Putamen (tissue), 1 donor: ENCODE measurements around the gene SKAP1.
"Not testable (repeated sequence)": the region's sequence is repeated elsewhere in the genome, so short reads cannot be mapped to it uniquely, and the experiment has no call there.

Source experiments
- DNase-seq: peaks from one replicate; pipeline ENCODE4 v3.0.0-alpha.2; 2016; ENCODE audit warnings: low spot score

SKAP1 gene

DNA sequence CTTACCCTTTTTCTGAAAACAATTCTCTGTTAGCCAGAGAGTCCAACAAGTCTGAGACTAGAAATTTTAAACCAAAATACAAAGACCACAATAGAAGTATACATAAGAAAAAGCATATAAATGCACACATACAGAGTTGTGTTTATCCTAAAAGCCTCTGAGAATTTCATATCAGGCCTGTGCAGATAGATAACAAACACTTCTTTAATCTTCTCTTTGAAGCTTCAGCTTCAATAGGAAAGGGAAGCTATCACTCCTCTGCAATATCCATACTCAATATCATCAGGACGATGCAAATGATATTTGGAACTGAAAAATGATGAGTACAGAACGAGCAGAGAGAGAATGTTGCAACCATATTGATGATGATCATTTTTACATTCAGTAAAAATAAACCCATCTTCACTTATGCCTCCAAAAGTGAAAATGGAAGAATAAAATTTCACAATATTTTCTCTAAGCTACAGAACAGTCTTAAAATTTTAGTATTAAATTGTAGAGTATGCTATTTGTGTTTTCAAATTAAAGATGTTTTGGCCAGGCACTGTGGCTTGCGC lies 61.6 kb downstream of the SKAP1 start:
- no peak for DNase-seq

DNA sequence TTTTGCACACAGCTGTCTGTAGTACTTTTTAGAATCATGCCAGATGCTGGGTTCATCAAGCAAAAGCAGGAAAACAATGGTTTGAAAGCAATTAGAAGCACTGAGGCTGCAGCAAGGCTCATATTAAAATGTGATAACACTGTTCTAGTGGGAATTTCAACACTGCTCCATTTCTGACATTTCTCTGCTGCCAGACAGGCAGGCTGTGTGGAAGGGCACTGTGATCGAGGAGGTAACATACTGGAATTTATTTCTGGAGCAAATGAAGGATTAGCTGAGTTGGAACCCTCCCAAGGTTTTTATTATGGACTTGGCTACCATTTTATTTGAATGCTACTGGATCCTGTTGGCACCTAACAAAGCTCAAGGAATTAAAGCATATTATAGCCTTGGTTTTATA lies 66.9 kb downstream of the SKAP1 start:
- DNase-seq, result no peak

DNA sequence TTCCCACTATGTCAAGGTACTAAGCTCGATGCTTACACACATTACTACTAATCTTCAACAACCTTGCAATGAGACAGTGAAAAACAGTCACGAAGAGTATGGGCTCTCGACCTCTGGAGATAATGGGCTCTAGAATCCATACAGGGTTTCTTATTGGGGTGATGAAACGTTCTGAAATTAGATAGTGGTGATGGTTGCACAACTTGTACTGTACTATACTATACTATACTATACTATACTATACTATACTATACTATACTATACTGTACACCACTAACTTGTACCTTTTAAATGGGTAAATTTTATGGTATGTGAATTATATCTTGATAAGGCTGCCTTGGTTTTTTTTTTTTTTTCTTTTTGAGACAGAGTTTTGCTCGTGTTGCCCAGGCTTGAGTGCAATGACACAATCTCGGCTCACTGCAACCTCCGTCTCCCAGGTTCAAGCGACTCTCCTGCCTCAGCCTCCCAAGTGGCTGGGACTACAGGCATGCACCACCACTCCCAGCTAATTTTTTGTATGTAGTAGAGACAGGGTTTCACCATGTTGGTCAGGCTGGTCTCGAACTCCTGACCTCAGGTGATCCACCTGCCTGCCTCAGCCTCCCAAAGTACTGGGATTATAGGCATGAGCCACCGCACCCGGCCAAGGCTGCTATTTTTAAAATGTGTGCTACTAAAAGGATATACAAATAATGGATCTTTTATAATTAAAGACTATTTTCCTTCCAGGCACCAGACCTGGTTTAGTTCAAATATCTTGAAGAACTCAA lies 69.0 kb downstream of the SKAP1 start:
- DNase-seq, result not testable (repeated sequence)

DNA sequence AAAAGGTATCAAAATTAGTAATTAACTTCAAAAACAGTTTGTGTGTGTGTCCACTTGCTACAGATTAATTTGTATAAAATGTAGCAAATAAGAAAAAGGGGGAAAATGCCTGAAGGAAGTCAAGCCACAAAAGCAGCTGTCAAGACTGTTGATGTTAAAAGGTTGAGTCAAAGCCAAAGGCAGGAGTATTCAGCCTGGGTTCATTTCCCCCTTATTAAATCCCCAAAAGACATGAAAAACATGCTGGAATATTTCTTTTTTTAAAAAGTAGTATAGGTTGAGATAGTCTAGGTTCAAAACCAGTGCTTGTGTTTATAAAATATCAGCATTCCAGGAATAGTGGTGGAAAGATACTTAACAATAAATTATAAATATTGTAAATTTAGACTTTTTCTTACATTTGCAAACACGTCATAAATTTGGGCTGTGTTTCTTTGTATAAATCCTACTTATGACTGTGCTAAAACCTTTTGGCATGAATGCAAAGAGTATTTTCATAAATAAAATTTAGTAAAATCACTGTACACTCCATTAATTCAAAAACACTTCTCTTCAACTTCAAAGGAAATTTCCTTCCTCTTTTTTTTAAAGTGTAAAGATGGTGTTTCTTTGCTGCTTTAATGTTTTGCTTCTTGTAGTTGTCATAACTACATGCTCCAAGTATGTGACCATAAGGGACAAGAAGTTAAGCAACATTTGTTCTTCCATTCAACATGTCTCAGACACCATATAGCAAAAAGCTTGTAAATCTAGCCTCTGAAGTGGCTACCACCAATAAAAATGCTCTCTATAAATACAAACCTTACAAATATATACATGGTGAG lies 72.0 kb downstream of the SKAP1 start:
- no peak for DNase-seq

DNA sequence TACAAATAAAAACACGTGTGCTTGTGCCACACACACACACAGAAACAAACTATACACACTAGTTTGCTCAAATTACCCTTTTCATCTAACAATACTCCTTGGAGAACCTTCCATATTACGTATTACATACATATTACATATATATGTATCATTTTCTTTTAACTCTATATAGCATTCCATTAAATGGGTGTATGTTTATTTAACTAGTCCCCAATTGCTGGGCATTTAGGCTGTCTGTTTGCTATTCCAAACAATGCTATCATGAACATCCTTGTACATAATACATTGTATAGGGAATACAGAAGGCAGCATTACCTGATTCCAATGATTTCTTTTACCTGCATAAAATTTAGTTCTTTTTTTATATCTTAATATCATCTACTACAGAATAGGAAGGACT lies 73.1 kb downstream of the SKAP1 start:
- DNase-seq, result no peak

DNA sequence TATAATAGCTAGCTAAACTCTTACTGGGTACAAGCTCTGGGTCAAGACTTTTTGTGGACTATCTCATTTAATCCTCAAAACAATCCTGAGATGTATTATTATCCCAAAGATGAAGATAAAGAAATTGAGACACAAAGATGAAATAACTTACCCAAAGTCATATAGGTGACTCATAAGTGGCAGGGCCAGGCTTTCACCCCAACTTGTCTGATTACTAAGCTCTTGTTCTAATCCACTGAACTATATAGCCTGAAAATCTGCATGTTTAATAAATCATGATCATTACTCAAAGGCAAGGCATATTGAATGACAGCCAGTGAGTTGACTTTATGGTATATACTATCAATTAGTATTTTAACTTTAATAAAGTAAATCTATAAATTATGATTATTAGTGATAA lies 77.4 kb downstream of the SKAP1 start:
- DNase-seq, result no peak

DNA sequence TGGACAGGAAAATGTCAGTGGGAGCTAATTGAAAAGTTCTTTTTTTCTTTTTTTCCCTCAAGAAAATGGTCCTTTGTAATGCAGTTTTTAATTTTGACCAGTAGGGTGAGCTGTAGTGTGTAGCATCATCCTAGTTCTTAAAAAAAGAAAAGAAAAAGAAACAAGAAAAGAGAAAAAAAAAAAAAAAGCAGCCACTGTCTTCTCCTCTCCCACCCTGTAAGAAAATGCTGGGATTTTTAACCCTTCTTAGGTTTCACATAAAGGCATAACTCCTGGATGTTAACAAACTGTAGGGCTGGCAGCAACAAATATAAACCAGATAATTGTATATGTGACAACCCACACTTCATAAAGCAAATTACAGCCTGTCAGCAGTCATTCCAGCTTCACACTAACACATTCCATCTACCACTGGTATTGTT lies 78.1 kb downstream of the SKAP1 start:
- DNase-seq, result no peak

DNA sequence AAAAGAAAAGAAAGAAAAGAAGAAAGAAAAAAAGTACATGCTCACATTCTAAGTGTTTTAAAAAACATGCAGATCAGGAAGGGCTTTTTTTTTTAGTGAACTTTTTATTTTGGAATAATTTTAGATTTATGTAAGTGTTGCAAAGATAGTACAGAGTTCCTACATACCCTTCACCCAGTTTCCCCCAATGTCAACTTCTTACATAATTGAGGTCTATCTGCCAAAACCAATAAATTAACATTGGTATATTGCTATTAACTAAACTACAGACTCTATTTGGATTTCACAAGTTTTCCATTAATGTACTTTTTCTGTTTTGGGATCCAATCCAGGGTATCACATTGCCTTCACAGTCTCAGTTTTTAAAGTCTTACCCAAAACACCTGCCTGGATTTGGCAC lies 81.7 kb downstream of the SKAP1 start:
- no peak for DNase-seq

DNA sequence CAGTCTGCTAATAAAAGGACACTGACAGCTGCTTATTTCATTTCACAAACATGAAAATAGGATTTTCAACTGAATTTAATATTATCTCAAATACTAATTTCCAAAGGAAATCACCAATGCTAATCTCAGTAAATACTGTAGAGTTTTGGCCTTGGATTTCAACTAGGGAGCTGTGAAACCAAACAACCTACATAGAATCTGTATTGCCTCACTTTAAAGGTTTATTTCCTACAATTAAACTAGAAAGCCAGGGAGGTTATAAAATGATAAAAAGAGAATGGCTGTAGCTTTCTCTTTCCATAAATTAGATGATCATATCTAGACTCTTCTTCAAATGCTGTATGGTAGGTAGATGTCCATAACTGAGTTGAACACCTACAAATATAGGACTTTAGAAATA lies 82.8 kb downstream of the SKAP1 start:
- DNase-seq, result no peak

DNA sequence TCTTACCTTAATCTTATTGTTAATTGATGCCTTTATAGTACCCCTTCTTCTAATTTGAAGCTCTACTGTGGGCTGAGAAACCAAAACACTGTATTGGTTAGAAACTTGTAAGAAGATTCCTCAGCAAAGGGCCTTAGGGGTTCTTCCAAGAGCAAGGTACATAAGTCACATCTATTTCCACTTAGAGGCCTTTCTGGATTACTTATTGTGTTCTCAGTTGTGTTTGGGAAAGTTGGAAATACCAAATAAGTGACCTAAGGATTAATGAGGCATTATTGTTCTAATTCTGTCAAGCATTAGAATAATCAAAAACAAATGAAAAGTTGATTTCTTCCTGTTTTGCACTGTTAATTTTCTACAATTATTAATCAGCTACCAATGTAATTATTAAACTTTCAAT lies 85.8 kb downstream of the SKAP1 start:
- DNase-seq, result no peak

DNA sequence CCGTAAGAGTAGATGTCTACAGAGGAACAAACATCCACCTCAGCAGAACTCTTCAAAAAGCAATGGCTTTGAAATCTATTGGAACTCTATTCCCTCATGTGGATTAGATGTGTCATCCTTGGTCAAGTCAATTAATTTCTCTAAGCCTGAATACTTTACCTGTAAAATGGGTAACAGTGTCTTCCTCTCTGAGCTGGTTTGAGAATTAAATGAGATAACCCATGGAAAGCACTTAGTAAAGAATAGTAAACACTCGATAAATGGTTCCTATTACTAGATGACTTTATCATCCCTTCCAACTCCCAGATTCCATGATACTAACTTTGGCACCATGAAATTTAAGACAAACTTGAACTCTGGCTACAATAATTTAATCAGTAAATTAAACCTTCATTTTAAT lies 89.1 kb downstream of the SKAP1 start:
- DNase-seq, result no peak

DNA sequence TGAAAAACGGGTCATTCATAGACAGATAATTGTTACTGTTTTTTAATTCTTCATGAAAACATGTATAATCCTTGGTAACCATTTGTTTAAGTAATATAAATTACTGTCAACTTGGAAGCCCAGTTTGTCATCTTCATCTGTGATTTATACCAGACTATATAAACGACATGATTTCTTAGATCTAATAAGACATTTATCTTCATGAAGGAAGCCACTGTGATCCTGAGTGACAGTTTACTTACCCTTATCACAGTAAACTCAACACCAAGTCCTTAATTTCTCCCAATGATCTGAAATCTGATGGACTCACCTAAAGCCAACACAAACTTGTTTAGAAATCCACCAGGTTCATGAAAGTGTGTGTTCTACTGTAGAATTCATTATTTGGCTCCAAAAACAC lies 91.3 kb downstream of the SKAP1 start:
- DNase-seq, result no peak

DNA sequence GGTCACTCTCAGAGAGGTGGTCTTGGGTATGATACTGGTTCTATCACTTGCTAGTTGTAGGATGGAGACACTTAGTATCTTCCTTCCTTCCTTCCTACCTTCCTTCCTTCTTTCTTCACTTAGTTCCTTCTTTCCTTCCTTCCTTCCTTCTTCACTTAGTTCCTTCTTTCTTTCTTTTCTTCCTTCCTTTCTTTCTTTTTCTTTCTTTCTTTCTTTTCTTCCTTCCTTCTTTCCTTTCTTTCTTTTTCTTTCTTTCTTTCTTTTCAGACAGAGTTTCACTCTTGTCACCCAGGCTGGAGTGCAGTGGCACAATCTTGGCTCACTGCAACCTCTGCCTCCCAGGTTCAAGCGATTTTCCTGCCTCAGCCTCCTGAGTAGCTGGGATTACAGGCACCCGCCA lies 92.1 kb downstream of the SKAP1 start:
- not testable (repeated sequence) for DNase-seq

DNA sequence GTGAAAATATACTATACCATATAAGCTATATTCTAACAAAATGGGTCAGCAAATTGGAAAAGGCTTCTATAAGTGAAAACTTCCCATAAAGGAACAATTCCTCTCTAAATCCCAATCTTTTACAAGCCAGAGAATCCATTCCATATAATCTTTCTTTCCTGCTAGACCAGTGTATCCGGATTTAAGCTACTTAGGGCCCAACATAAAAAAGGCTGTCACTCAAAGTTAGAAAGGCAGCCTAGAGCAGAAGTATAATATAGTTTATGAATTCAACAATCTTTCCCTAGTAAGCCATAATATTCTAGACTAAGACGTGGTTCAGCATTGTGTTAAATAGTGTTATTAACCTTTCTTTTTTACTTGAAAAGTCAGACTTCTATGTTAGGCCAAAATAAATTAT lies 93.0 kb downstream of the SKAP1 start:
- DNase-seq, result no peak

DNA sequence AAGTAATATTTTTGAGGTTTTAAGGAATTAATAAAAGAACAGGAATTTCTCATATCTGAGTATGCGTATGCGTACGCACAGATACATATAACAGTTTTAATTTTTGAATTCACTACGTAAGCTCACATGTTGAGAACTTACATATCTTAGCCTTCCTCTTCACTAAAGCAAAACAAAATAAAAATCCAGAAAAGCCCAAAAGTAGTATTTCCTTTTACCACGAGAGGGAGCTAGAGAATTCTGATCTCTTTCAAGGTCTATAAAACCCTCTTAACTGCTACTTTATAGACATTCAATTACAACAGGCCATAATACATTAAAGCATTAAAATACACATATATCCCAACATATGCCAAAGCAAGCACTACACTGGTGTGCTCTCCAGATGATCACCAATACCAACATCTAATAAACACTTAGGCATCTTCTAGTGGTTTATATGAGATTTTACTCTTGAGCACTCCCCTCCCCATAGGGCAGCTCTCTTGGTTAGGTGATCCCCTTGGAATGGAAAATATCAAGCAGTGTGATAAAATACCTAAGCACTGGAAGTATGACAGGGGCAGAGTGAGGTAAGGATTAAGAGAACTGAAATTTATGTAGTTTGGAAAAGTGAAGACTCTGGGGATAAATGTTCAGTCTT lies 94.0 kb downstream of the SKAP1 start:
- DNase-seq, result peak; percentile 24

DNA sequence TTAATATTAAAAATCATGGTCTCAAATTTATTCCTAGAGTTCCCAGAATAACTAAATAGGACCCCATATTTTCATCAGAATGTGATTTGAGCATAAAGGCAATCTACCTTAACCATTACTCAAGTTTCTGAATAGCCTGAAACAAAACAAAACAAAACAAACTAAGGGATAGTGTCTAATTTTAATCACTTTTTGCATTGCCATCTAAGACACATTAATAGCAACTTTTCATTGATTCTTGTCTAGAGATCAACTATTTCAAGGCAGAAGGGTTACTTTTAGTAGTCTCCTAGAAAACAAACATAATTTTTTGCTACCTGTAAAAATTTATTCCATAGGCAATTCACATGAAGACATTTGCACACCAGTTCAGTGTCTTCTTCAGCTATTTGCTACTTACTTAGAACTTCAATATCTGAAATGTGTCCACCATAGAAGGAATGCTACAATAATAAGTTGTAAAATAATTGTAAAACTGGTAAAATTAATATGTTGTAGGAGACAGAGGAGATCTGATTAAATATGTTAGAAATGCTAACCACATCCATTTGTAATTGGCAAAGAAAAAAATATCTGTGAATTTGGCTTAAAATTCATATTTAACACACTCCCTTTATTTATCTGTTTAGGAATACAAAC lies 94.7 kb downstream of the SKAP1 start:
- DNase-seq, result no peak

DNA sequence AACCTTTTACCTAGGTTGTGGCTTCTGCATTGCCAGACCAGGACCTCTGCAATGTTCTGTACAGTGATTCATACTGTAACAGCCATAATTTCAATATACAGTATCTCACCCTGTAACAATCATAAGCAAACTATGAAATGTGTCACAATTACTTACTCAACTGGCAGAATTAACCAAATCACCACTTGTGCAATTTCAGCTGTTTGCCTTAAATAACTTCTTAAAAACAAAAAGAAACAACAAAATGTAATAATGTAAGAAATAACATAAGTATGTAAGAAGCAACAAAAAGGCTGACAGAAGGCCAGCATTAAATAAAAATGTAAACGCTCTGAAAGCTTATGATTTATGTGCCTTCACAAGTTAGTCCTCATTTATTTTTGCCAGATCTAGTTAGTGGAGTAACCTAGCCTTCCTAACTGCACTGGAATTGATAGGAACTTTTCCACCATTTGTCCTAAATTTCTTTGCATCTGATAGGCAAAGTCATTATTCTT lies 96.9 kb downstream of the SKAP1 start:
- DNase-seq, result no peak

DNA sequence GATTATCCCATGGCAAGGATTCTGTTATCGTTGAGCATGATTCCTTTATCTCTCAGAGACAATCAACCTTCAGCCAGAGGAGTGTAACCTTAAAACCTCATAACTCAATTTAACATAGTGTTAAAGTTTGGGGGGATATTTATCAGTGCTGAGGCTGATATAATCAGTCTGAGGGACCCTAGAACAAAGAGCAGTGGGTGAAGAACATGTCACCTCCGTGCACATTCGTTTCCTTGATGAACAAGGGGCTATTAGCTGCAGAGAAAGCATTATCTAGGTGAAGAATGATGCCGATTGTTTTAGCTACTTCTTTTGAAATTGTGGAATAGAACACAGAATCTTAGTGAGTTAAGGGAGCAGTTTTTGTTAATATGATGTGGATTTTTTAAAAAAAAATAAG lies 99.1 kb downstream of the SKAP1 start:
- no peak for DNase-seq

DNA sequence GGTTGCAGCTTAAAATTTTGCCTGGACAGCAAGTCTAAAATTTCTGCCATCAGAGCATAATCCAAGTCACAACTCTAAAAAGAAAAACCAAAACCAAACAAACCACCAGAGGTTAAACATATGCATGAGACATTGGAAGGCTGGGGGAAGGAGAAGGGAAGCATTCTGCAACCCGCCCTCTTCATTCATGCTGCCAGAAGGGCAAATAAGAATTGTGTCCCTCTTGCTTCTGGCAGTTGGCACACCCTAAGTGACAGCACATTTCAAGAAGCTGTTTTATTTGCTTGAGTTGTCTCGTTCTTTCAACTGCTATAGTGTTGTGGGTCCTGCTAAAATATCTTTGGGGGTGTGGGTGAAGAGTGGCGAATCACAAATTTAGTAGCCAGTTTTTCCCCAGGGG lies 99.6 kb downstream of the SKAP1 start:
- no peak for DNase-seq

DNA sequence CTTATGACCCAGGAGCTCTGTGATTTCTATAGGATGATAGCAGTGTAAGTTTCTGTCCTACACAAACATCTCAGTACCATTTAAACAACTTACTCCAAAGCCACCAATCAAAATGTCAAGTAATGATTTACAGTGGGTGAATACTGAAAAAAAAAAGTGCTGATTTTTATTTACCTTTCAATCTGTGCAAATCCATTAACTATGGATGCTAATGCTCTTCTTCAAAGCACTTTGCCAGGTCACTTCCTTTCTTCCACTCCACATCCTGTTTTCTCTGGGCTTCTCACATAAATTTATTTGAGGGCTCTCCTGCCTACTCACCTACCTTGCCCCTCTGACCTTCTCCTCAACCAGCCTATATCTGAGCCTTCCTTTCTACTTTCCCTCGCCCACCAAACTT lies 101.6 kb downstream of the SKAP1 start:
- DNase-seq, result no peak

DNA sequence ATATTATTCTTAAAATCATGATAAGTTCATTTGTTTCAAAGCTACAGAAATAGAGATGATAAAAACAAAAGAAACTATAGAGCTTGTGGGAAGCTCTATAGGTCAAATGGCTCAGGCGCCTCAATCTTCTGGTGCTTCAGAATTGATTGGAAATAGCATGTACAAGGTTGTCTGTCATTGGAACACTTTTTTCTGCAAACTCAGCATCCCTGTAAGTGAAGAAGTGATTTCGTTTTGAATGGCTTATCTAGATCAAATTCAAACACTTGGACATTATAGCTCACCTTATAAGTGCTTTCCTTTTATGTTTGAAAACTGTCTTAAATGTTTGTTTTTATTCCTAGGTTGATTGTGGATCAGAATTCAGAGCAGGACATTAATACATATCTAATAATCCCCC lies 103.7 kb downstream of the SKAP1 start:
- no peak for DNase-seq

DNA sequence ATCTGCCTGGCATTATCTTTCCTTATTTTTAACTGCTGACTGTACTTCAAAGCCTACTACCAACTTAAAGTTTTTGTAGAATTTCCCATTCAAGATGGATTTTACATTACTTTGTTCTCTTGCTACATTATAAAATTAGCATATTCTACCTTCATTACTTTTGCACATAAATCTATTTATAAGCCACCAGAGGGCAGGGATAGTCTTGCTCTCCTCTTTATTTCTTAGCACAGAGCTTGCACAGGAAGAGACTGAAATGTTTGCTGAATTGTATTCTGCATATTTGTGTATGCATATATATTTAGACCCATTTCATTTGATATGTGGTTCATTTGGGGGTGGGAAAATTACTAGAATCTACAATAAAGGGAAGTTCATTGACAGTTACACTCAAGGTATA lies 108.0 kb downstream of the SKAP1 start:
- DNase-seq, result no peak
